HG02571 (cell line): ENCODE results near the gene CBX2.

Experiments used
- ATAC-seq: cut with Tn5 transposase; IDR thresholded peaks from one replicate; pipeline ENCODE4 v1.9.1; 2021; ENCODE audit warnings: mild to moderate bottlenecking, moderate library complexity; ENCODE audit not compliant: unreplicated experiment

The CBX2 gene

DNA sequence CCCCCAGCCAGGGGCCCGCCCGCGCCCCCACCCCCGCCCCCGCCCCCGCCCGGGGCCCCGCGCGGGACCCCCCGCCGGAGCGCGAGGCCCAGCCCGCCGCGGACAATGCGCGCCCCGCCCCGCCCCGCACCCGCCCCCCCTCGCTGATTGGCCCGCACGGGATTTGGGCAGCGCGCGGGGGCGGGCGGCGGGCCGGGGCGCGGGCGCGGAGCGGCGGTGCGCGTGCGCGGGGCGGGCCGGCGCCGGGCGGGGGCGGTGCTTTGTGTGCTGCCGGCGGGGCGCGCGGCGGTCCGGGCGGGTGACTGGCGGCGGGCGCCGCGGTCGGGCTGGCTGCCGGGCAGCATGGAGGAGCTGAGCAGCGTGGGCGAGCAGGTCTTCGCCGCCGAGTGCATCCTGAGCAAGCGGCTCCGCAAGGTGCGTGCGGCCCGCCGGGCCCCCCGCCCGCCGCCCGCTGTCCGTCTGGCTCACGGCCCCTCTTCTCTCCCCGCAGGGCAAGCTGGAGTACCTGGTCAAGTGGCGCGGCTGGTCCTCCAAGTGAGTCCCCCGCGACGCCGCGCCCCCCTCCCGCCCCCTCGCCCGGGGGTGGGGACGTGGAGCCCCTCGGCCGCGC, at the start of gene CBX2:
Gene CBX2, plus strand, starts transcription at position 255 of the 610 bp plus-strand sequence. Its CDS starts 88 bp downstream, at position 343.
- peak; percentile 60 for ATAC-seq

DNA sequence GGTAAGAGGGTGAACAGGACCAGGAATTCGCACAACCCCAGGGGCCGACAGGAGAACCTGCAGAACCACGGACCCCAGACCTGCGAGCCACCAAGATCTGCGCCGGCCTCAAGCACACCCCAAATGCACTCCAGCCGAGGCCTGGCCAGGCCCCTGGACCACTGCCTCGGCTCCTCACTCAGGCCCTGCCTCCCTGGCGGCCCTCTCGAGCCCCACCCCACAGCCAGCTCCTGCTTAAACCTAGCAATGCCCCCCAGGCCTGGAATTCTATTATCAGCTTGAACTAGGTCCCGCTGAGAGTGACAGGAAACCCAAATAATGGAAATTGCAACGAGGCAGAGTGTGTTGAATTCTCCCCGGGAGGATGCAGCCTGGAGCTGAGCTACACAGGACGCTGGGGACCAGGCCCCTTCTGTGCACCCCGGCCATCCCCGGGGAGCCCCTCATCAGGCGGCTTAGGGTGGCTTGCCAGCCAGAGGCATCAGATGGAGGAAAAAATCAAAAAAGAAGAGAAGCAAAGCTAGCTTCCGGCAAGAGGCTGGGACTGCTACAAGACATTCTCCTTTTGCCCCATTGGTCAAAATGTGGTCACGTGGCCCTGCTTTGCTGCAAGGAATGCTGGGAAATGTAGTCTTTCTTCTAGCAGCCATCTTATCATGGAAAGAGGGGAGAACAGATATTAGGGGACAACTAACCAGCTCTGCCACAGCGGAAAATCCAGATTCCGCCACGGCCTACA, 49.6 kb upstream of the CBX2 start:
- ATAC-seq: peak; percentile 50

DNA sequence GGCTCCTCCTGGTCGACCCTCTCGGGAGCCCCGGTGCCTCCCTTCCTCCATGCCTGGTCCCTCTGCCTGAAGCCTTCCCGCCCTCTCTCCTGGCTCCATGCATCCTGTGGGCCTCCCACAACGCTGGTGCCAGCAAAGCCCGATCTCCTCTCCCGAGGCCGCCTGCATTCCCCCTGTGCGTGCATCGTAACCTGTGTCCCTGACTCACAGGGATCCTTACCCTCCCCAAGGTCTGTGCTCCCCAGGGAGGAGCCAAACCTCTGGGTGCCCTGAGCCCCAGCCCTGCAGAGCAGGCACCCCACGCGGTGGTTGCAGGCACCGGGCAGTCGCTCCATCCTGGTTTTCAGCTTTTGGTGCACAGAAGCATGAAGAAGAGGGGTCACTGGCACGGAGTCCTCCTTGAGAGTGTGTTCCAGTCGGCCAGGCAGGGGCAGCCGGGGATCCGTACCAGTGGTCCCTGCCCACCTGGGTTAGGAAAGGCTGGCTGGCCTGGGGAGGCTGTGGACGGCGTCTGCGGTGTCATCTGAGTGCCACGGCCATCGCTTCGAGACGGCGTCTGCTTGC, 49.0 kb upstream of the CBX2 start:
- no peak for ATAC-seq

DNA sequence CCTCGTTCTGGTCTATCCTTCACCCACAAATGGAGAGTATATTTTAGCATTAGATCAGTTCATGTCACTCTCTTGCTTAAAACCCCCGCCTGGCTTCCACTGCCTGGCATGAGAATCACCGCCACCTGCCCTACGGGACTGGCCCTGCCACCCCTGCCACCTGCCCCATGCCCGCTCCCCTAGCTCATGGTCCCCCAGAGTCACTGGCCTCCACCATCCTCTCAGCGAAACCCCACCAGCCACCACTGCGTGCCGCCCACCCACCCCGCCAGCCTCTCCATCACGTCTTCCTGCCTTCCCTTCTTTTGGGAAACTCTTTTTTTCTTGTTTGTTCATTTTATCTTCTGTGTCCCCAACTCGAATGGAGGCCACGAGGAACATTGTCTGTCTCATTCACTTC, 48.2 kb upstream of the CBX2 start:
- no peak for ATAC-seq

DNA sequence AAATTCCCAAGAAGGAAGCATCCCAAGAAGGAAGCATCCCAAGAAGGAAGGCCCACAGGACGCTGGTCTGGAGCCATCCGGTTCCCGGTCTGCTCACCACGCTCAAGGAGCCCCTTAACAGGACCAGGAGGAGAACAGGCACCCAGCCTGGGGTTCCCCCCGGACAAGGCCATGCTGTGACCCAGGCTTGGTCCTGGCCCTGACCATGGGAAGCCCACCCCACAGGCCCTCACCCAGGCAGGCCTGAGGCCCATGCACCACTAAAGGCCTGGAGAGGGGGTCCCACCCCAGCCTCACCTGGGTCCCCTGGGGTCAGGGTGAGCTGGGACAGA, 47.5 kb upstream of the CBX2 start:
- ATAC-seq: no peak

DNA sequence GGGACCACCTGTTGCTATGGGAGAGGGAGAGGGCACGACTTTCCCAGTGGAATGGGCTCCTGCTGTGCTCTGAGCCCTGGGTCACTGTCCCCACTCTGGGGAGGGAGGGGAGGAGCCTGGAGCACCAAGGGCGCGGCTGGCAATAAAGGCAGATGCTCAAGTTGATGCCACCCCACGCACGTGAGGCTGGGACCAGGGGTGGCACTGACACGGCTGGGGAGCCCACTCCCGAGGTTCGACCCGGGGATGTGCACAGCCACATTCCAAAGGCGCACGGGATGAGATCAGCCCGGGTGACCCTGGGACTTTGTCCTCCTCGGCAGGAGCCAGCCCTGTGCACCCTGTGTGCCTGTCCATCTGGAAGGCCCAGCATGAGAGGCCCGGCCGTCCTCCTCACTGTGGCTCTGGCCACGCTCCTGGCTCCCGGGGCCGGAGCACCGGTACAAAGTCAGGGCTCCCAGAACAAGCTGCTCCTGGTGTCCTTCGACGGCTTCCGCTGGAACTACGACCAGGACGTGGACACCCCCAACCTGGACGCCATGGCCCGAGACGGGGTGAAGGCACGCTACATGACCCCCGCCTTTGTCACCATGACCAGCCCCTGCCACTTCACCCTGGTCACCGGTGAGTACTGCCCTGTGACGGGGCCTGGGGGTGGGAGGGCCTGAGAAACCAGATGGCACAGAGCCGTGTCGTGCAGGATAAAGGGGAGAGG, 47.0 kb upstream of the CBX2 start, which contains the start of gene ENPP7:
Gene ENPP7, plus strand, starts transcription at position 175 of the 715 bp plus-strand sequence. Its CDS starts 197 bp downstream, at position 372.
- no peak for ATAC-seq

DNA sequence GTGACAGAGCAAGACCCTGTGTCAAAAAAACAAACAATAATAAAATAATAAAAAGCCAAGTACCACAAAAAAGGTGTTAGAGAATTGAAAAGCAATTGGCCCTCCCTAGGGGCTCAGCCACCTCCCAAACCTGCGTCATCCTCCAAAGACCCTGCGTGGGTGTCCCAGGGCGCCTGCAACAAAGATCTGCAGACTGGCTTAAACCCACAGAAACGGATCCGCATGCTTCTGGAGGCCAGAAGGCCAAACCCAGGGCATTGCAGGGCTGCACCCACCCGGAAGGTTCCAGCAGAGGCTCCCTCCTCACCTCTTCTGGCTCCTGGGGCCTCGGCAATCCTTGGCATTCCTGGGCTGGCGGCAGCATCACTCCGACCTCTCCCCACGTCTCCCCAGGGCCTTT, 45.7 kb upstream of the CBX2 start:
- no peak for ATAC-seq

DNA sequence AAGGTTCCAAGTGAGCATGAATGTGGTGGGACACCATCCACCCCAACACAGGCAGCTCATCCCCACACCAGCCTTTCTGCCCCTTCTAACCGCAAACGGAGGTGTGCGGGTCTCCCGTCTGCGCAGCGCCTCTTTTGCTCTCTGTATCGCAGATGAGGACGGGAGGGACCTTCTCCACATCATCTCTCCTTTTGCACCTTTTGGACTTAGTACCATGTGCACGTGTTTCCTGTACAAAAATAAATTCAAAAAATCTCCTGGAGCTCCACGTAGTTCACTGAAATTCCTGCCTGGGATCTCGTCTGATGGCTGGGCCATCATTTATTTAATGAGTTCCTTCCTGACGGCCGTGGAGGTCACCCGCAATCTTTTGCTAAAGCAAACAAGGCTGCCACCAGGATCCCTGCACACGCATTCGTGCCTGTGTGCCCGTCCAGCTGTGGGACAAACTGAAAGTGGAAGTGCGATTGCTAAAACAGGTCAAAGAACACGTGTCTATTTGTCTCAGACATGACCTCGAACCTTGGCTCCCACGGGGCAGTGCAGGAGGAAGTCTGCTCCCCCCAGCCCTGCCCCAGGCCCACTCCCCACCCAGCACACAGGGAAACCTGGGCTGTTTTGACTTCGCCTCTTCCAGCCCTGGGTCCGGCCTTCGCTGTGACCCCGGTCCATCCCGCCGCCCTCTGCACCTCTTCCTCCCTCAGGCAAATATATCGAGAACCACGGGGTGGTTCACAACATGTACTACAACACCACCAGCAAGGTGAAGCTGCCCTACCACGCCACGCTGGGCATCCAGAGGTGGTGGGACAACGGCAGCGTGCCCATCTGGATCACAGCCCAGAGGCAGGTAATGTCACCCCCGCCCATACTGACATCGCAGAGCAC, 44.9 kb upstream of the CBX2 start:
- ATAC-seq: no peak

DNA sequence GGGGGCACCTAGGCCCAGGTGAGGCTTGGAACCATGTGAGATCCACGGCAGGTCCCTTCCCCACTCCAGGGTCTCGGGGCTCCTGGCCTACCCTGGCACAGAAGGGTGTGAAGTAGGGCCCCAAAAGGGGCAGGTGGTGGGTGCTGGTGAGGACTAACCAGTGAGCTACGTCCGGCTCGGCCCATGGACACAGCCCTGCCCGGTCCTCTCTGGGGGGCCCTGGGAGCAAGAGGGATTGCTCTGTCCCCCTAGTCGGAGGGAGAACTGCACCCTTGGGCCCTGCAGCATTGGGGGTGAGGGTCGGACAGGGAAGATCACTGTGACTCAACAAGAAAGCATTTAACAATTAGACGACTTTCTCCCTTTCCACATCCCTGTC, 44.3 kb upstream of the CBX2 start:
- no peak for ATAC-seq

DNA sequence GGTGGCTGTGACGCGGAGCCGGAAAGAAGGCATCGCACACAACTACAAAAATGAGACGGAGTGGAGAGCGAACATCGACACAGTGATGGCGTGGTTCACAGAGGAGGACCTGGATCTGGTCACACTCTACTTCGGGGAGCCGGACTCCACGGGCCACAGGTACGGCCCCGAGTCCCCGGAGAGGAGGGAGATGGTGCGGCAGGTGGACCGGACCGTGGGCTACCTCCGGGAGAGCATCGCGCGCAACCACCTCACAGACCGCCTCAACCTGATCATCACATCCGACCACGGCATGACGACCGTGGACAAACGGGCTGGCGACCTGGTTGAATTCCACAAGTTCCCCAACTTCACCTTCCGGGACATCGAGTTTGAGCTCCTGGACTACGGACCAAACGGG, 42.9 kb upstream of the CBX2 start:
- no peak for ATAC-seq

DNA sequence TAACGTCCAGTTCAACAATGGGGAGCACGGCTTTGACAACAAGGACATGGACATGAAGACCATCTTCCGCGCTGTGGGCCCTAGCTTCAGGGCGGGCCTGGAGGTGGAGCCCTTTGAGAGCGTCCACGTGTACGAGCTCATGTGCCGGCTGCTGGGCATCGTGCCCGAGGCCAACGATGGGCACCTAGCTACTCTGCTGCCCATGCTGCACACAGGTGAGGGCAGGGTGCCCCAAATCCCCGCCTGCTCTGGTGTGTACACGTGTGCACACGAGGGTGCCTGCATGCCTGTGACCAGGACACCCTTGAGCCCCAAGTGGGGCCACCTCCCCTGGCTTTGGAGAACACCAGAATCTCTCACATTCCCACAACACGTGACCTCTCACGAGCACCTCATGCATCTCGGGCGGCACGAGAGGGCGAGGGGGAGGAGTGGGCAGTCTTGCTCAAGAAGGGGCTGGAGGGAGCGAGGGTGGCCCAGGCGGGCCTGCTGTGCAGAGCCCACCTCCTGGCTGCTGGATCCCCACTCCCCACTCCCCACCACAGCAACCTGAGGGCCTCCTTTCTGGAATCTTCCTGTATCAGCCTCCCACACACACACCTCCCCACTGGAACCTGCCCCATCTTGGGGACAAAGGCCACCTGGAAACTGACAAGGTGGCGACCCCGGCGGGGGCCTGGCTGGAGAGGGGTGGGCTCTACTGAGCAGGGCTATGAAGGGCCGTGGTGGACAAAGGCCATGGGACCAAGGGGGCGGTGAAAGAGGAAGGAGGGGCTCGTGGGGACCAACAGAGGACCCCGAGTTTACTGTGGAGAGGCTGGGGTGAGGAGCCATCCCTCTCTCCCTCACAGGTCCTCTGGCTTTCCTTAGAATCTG, 40.7 kb upstream of the CBX2 start:
- no peak for ATAC-seq

DNA sequence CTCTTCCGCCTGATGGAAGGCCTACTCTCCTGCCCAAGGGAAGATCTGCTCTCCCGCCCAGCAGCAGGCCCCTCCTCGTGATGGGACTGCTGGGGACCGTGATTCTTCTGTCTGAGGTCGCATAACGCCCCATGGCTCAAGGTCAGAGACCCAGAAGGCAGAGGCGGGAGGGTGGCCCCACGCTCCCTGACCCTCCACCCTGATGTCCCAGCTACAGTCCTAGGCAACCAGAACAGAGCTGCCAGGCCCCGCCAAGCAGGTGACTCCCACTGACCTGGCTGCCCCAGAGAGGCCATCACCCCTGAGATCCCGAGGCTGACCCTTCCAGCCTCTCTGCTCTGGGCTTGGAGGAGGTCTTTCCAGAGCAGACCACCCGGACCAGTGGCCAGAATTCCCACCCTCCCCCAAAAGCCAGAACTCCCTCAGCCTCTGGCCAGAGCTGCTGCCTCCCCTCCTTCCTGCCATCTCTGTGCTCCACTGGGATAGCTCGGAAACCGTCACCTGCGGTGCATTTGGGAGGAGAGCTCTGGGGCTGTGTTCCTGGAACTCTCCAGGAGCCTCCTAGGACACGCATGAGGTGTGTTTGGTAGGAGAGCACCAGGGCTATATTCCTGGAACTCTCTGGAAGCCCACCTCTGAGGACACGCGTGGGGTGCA, 39.9 kb upstream of the CBX2 start:
- ATAC-seq: no peak

DNA sequence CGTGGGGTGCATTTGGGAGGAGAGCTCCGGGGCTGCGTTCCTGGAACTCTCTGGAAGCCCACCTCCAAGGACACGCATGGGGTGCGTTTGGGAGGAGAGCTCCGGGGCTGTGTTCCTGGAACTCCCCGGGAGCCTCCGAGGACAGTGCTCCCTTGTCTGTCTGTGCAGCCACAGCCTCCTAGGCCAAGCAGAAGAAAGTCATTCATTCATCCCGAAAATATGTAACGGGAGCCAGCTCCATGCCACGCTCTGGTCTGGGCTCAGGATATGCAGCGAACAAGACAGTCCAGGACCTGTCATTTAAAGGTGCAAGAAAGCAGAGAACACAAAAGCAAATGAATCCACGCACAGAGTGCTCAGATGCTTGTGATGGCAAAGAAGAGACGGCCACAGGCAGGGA, 39.3 kb upstream of the CBX2 start:
- ATAC-seq: no peak

DNA sequence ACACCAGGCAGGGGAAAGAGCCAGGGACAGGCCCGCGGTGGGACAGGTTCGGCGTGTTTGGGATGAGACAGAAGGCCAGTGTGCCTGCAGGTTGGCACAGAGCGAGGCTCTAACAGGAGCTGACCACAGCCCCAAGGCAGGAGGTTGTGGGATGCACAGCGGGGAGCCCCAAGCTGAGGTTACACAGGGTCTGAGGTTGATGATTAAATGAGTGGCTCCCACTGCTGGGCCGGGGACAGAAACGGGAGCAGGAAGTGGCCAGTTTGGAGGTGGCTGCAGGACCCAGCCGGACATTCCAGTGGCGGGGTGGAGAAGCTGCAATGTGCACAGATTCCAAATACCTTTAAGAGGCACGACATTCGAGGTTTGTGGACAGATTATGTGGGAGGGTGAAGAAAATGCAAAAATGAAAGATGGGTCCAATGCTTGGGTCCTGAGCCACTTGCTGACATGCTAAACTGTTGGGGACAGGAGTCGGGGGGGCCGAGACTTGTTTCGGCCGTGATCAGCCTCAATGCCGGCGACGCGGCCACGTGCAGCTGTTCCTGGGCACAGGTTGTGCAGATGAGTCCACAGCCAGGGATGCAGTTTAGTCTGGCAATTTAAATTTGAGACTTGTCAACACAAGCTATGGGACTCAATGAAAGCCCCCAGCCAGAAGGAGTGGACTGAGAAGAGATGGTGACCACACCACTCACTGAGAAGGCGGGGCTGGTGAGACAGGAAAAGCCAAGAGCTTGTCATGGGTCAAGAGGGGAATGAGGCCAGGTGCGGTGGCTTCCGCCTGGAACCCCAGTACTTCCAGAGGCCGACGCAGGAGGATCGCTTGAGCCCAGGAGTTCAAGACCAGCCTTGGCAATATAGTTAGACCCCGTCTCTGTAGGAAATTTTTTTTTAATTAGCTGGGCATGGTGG, 38.5 kb upstream of the CBX2 start:
- no peak for ATAC-seq

DNA sequence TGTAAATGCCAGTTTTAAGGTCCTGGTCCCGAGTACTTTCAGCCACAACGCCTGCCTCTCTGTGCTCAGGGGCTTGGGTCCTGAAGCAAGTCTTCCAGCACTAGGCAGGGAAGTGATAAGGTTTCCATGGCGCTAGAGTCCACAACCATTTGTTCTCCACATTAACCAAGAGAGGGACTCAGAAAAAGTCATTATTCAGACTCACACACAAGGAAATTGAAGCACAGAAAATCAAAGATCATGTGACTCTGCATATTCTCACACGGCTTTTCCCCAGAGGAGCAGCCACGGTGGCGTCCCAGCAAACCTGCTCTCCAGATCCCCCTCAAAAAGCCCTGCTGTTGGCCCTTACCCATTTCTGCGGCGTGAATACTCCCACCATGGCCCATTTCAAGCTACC, 37.5 kb upstream of the CBX2 start:
- ATAC-seq: no peak

DNA sequence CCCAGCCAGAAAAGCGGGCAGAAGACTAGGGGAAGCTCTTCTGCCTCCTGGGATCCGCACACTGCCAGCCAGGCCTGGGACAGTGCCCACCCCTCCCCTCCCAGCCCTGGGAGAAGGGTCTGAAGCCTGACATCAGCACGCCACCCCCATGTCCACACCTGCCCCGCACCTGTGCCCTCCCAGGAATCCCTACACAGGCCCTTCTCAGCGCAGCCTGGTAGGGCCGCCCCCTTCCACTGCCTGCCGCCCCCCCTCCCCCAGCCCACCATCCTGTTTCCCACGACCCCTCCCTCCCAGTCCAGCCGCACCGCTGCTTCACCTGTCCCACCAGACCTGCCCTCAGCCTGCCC, 36.6 kb upstream of the CBX2 start:
- ATAC-seq: no peak

DNA sequence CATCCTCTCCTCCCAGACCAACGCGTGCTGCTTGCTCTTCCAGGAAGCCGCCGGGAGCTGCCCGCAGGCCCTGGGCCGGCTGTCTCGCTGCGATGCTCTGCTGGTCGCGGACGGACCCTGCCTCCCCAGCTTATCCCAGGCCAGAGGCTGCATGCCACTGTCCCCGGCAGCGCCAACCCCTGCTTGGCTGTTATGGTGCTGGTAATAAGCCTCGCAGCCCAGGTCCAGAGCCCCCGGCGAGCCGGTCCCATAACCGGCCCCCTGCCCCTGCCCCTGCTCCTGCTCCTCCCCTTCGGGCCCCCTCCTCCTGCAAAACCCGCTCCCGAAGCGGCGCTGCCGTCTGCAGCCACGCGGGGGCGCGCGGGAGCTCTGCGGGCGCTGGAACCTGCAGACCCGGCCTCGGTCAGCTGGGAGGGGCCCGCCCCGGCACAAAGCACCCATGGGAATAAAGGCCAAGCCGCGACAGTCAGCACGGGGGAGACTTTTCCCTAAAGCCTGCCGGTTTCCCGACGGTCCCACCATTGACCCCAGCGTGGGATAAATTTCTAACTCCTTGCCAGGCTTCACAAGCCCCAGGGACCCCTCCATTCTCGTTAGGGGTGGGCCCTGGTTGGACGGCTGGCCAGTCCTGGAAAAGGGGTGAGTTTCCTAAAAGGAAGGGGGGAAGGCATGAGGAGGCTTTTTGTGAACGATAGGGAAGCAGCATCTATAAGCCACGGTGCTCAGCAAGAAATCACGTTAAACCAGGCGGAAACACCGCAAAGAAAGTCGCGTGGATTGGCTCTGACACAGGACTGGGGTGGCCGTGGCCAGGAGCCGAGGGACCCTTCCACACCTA, 36.0 kb upstream of the CBX2 start:
- no peak for ATAC-seq

DNA sequence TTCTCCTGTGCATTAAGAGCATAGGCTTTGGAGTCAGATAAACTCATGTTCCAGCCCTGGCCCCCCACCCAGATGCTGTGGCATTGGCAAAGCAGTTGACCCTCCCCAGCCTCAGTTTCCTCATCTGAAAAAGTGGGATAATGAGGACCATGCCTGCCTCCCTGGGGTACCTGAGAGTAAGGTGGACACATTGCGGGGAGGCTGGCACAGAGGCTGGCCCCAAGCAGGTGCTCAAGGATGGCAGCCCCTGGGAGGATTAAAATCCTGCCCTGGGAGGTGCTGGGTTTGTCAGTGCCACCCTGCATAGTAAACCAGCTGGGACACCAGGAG, 35.4 kb upstream of the CBX2 start:
- no peak for ATAC-seq
